HG03520 (cell line): ENCODE measurements around the gene PCBP4.

Source experiments
- ATAC-seq: cut with Tn5 transposase; IDR thresholded peaks from one replicate; pipeline ENCODE4 v1.9.1; 2021; ENCODE audit warnings: mild to moderate bottlenecking, moderate library complexity; ENCODE audit not compliant: unreplicated experiment

PCBP4 gene

GRCh38 chr3:51967384-51968169 lies at the start of gene PCBP4:
PCBP4 (minus strand) TSS chr3:51967454; CDS start chr3:51961240, 6,214 bp downstream.
- no peak for ATAC-seq

GRCh38 chr3:52015438-52016228 lies 48.4 kb upstream of the PCBP4 start:
- ATAC-seq, result no peak

DNA sequence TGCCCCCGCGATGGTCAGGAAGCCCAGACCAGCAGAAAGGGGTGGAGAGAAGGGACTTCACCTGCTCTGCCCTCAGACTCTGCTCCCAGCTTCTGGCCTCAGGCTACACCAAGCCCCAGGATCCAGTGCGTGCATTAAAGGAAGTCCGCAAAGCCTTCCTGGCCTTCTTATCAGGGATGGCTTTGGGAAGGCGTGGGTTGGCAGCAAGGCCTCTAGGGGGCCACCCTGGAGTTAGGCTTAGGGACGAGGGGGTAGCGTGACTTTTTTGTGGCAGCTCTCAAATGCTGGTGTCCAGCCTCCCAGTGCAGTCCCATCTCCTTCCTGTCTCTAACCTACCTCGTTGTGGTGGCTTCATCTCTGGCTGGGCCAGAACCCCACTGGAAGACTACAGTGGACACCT lies 47.4 kb upstream of the PCBP4 start:
- no peak for ATAC-seq

- no peak for ATAC-seq
Measured at GRCh38 chr3:52013802-52014598, 46.7 kb upstream of the PCBP4 start.

GRCh38 chr3:52012699-52013098 lies 45.4 kb upstream of the PCBP4 start:
- ATAC-seq, result no peak

GRCh38 chr3:52010431-52010830 lies 43.2 kb upstream of the PCBP4 start:
- no peak for ATAC-seq

- ATAC-seq, result no peak
Measured at GRCh38 chr3:52007291-52007690, 40.0 kb upstream of the PCBP4 start.

DNA sequence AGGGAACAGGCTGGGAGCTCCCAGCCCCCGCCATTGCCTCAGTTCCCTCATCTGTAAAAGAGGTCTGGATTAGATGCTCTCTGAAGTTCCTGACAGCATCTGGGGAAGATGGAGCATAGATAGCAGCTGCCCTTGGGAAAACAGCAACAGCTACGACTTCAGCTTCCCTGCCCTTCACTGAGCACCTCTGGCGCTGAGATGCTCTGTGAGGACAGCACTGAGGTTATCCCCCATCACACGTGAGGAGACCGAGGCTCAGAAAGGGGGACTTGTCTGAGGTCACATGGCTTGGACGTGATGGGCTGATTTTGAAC lies 39.5 kb upstream of the PCBP4 start:
- no peak for ATAC-seq

- ATAC-seq, result no peak
Measured at GRCh38 chr3:52006017-52006819, 39.0 kb upstream of the PCBP4 start.

GRCh38 chr3:52005571-52005986 lies 38.3 kb upstream of the PCBP4 start:
- no peak for ATAC-seq

DNA sequence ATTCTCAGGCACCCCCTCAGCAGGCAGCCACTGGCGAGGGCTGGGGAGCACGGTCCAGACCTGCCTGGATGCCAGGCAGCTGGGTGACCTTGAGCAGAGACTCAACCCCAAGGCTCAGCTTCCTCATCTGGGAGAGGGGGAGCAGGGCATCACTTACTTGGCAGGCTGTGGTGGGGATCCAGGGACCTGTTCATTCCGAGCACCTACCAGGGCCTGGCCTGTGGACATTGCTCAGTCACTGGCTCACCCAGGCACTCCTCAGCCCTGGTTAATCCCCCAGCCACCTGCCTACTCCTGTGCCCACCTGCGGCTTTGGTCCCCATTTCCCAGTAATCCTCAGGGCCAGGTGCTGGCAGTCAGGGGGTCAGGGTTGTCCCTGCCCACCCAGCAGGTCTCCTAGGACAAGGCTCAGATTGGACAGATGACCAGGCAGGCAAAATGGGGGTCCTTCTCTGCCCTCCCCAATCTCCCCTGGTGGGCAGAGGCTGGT lies 37.7 kb upstream of the PCBP4 start:
- ATAC-seq, result no peak

- ATAC-seq, result no peak
Measured at GRCh38 chr3:52004163-52004787, 37.0 kb upstream of the PCBP4 start.

GRCh38 chr3:52002748-52003147 lies 35.5 kb upstream of the PCBP4 start:
- ATAC-seq, result no peak

DNA sequence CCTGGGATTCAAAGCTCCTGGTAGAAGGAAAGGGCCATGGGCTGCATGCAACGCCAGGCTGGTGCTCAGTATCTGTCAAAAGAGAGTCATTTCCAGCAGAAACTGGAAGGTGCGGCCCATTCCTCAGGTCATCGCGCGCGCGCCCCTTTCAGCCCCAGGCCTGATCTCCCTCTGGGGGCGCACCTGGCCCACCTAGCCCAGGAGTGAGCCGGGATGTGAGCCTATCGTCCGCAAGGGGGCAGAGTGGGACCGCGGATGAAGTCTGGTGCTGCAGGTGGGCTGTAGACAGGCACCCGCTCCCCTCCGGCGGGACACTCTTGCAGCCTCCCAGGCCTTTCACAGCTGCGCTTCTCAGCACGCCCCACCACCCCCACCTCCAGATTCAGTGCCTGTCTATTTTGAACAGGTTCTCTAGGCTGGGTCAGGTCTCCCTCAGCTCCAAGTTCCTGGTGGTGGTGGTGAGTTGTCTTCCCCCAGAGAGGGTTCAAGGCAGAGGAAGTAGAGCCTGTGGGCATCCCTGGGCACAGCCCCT lies 34.3 kb upstream of the PCBP4 start:
- ATAC-seq, result no peak

GRCh38 chr3:51999846-52000245 lies 32.6 kb upstream of the PCBP4 start:
- ATAC-seq, result no peak

GRCh38 chr3:51998774-51999173 lies 31.5 kb upstream of the PCBP4 start:
- no peak for ATAC-seq

DNA sequence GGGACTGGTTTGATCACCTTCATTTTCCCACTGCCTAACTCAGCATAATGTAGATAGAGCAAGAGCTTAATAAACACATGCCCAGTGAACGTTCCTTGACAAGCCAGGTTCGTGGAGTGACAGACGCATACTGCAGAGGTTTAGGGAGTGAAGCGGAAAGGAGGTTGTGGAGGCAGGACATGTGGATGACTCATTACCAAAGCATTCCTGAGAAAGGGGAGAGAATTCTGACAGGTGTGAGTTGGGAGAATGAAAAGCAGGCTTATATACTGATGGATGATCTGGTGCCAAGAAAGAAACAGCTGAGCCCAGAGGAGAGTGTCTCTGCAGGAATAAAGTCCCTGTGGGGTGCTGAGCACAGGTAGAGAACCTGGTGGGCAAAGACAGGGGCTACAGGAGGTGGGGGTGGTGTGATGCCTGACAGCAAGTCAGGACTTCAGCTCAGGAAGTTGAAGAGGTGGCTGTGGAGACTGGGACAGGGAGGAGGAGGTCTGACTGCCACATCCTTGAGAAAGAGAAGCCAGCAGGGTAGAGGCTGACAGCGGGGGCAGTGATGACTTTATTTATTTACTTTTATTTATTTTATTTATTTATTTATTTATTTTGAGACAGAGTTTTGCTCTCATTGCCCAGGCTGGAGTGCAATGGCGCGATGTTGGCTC lies 30.8 kb upstream of the PCBP4 start:
- no peak for ATAC-seq

DNA sequence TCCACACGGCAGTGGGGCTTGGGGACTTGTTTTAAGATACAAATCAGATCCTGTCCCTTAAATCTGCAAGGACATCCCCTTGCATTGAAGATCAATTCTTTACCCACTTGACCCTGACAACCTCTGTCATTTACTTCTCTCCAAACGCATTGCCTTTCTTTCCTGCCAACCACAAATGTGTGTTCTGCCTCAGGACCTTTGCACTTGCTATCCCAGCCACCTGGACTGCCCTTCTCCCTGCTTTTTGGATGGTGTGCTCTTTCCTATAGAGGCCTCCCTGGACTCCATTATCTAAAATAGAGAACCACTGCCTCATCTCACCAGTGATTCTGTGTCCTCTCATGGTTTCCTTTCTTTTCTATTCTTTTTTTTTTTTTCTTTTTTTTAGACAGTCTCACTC lies 29.9 kb upstream of the PCBP4 start:
- ATAC-seq, result no peak
